Tibial nerve (tissue), 4 donors: ENCODE measurements around the gene KLHL40. TPM values are rescaled to one million over a fixed set of nuclear protein-coding genes. Genes with fewer than 3 reads are reported as not detected.

Experiments used
- DNase-seq, 2 donors: peaks; one replicate each; pipeline ENCODE4 v3.0.0-alpha.2; 2019; ENCODE audit warnings: low spot score in 2 of 2
- H3K27ac ChIP-seq, 4 donors: fragments of 200-600 bp; sonication (generic) in 3 of 4; one replicate each; pipeline ENCODE4 v1.5.1; 2017 to 2019; ENCODE audit warnings: mild to moderate bottlenecking in 1 of 4
- H3K27me3 ChIP-seq, 2 donors: fragments of 200-600 bp; sonication (generic) in 1 of 2; one replicate each; pipeline versions ENCODE4 v1.5.1 to v1.6.0; 2017 to 2019
- H3K36me3 ChIP-seq, 3 donors: fragments of 200-600 bp; sonication (generic); one replicate each; pipeline ENCODE4 v1.5.1; 2018 to 2019
- H3K4me1 ChIP-seq, 4 donors: fragments of 200-600 bp; sonication (generic) in 3 of 4; one replicate each; pipeline ENCODE4 v1.5.1; 2017 to 2019
- H3K4me3 ChIP-seq, 4 donors: fragments of 200-600 bp; sonication (generic) in 3 of 4; one replicate each; pipeline ENCODE4 v1.5.1; 2017 to 2019; ENCODE audit warnings: mild to moderate bottlenecking in 1 of 4, moderate library complexity in 1 of 4
- H3K9me3 ChIP-seq, 4 donors: fragments of 200-600 bp; sonication (generic) in 3 of 4; one replicate each; pipeline ENCODE4 v1.5.1; 2017 to 2019
- CTCF ChIP-seq, 5 experiments: fragments of 200-600 bp in 3 of 5; fragments of 450-650 bp in 2 of 5; sonication (generic) in 3 of 5; IDR thresholded peaks; one replicate each; pipeline ENCODE4 v1.5.1; 2016 to 2019; ENCODE audit warnings: antibody characterized with exemption in 5 of 5, mild to moderate bottlenecking in 3 of 5, moderate library complexity in 2 of 5
- EP300 ChIP-seq, 2 donors: sonication (generic); formaldehyde crosslinking; IDR thresholded peaks; one replicate each; pipeline ENCODE4 v1.6.1; 2017; ENCODE audit warnings: antibody characterized with exemption in 2 of 2, mild to moderate bottlenecking in 1 of 2
- POLR2A ChIP-seq, 2 donors: fragments of 450-650 bp; IDR thresholded peaks; one replicate each; pipeline ENCODE4 v1.6.1; 2017; ENCODE audit warnings: antibody characterized with exemption in 2 of 2, mild to moderate bottlenecking in 2 of 2, moderate library complexity in 2 of 2
- WGBS, 2 donors: methylation state at CpG; one replicate each; pipeline ENCODE4 v1.1.5; 2018; 5-methylcytosine and 5-hydroxymethylcytosine counted together
- total RNA-seq, 4 donors: library from RNA; depleted of rRNA; stranded (reverse); fragments of >200 nt; gene quantifications; one replicate each; pipeline ENCODE4 v1.1.0, GENCODE V29; 2016

KLHL40 gene
- total RNA-seq, 4 donors from 2014 or later: 0.42 TPM; not detected in 3

- Histone ChIP-seq H3K27me3 (no peaks in the 10 kb centered on the region), H3K27ac (no peak overlapping the region), H3K36me3 (no peaks in the 10 kb centered on the region), H3K4me3 (no peak overlapping the region), H3K4me1 (peaks cover 0 to under 1% (median 0%) of the 10 kb centered on the region in 4 donors), H3K9me3 (no peaks in the 10 kb centered on the region)
- DNase-seq: no peak
- 58 to 69% methylated on average over 7 of the region's 7 CpGs for WGBS, 2 donors
- TF ChIP-seq CTCF (IDR thresholded peaks at IDR 0.05): no peak
- no peak for TF ChIP-seq EP300 (IDR thresholded peaks at IDR 0.05)
- no peak for TF ChIP-seq POLR2A (IDR thresholded peaks at IDR 0.05)
Observed at GRCh38 chr3:42706721-42707619, 21.6 kb downstream of the KLHL40 start.

- Histone ChIP-seq H3K9me3 (no peaks in the 10 kb centered on the region), H3K27ac (no peak overlapping the region), H3K27me3 (no peaks in the 10 kb centered on the region), H3K4me1 (no peaks in the 10 kb centered on the region), H3K36me3 (no peaks in the 10 kb centered on the region), H3K4me3 (no peak overlapping the region)
- DNase-seq: no peak
- no peak for TF ChIP-seq CTCF (IDR thresholded peaks at IDR 0.05)
- TF ChIP-seq POLR2A (IDR thresholded peaks at IDR 0.05): no peak
- TF ChIP-seq EP300 (IDR thresholded peaks at IDR 0.05): no peak
- WGBS, 2 donors: 73 to 83% methylated on average over 7 to 8 of the region's 8 CpGs
Observed at GRCh38 chr3:42707620-42708355, 22.5 kb downstream of the KLHL40 start.

GRCh38 chr3:42708611-42709151 lies 23.3 kb downstream of the KLHL40 start:
- Histone ChIP-seq H3K36me3 (no peaks in the 10 kb centered on the region), H3K9me3 (no peaks in the 10 kb centered on the region), H3K4me1 (no peaks in the 10 kb centered on the region), H3K27ac (no peak overlapping the region), H3K27me3 (no peaks in the 10 kb centered on the region), H3K4me3 (no peak overlapping the region)
- DNase-seq: no peak
- WGBS, 2 donors: 86 to 89% methylated on average over 8 to 10 of the region's 10 CpGs
- TF ChIP-seq POLR2A (IDR thresholded peaks at IDR 0.05) (no peak), CTCF (IDR thresholded peaks at IDR 0.05) (no peak), EP300 (IDR thresholded peaks at IDR 0.05) (no peak)

- WGBS, 2 donors: 91 to 94% methylated on average over 10 of the region's 10 CpGs
- no peak for TF ChIP-seq CTCF (IDR thresholded peaks at IDR 0.05)
- no peak for TF ChIP-seq POLR2A (IDR thresholded peaks at IDR 0.05)
- TF ChIP-seq EP300 (IDR thresholded peaks at IDR 0.05): no peak
- Histone ChIP-seq H3K27me3 (no peaks in the 10 kb centered on the region), H3K4me1 (no peaks in the 10 kb centered on the region), H3K4me3 (no peak overlapping the region), H3K27ac (no peak overlapping the region), H3K9me3 (no peaks in the 10 kb centered on the region), H3K36me3 (no peaks in the 10 kb centered on the region)
- DNase-seq: no peak
Observed at GRCh38 chr3:42709621-42710020, 24.3 kb downstream of the KLHL40 start.
